GM11168 (cell line): ENCODE results near the gene IL3RA.
"Not testable (repeated sequence)": the region's sequence is repeated elsewhere in the genome, so short reads cannot be mapped to it uniquely, and the experiment has no call there.

Experiments used
- in situ Hi-C: fragments of 300-500 bp; cut with MboI; formaldehyde crosslinking; loops from one replicate; pipeline ENCODE4 v1.12.0; 2022; ENCODE audit warnings: low sequenced_read_pairs; ENCODE audit not compliant: unreplicated experiment

IL3RA gene

DNA sequence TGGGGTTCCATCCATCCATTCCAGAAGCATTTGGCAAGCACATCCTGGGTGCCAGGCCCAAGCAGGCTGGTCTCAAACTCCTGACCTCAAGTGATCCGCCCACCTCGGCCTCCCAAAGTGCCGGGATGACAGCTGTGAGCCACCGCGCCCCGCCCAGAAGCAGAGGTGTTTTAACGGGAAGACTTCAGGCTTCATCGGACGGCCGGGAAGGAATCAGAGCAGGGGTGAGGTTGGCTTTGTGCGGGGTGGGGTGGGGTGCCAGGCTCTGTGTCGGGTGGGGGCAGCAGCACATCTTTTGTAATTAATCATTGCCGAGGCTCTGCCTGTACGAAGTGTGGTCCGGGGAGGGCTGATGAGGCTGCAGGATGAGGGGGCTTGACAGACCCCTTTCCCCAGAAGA, 60.4 kb downstream of the IL3RA start:
- in situ Hi-C loops = no loop called here

DNA sequence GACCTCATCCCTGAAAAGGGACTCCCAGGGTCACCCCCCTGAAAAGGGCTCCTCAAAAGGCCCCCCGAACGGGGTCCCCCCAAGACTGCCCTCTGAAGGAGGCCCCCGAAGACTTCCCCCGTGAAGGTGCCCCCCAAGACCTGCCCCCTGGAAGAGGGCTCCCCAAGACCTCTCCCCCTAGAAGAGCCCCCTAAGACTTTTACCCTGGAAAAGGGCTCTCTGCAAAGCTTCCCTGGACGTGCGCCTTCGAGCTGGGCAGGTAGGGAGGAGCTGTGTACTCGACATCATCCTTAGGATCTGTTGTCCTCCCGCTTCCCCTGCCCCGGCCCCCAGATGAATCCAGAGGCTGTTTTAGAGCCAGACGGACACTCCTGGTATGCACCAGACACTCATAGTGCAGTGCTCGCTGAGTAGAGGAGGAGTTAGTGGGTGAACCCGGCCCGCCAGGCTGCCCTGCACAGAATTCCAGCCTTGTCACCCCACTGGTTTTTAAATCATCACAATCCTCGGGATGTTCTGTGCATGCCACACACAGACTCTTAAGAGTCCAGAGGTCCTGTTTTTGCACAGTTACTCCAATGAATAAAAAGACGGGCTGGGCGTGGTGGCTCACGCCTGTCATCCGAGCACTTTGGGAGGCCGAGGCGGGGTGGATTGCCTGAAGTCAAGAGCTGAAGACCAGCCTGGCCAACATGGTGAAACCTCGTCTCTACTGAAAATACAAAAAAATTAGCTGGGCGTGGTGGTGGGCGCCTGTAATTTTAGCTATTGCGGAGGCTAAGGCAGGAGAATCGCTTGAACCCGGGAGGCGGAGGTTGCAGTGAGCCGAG, 61.1 kb downstream of the IL3RA start:
- in situ Hi-C loops = no loop called here

- in situ Hi-C loops = no loop called here
Observed at GRCh38 chrX:1398431-1399340, 62.1 kb downstream of the IL3RA start.

DNA sequence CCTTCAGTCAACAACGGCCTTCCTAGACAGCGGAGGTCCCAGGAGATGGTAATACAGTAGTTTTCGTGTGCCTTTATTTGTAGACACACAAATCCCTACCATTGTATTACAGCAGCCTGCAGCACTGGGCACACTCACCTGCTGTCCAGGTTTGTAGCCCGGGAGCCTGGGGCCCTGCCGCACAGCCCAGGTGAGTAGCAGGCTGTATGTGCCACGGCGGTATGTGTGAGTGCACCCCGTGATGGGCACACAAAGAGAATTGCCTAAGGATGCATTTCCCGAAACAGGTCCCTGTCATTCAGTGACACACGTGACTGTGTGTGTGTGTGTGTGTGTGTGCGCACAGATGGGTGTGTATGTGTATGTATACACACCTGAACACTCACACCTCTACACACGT, 63.5 kb downstream of the IL3RA start:
- in situ Hi-C loops = no loop called here

- in situ Hi-C loops = no loop called here
Observed at GRCh38 chrX:1400742-1401471, 64.3 kb downstream of the IL3RA start.

- in situ Hi-C loops = no loop called here
Observed at GRCh38 chrX:1401611-1402430, 65.2 kb downstream of the IL3RA start.

DNA sequence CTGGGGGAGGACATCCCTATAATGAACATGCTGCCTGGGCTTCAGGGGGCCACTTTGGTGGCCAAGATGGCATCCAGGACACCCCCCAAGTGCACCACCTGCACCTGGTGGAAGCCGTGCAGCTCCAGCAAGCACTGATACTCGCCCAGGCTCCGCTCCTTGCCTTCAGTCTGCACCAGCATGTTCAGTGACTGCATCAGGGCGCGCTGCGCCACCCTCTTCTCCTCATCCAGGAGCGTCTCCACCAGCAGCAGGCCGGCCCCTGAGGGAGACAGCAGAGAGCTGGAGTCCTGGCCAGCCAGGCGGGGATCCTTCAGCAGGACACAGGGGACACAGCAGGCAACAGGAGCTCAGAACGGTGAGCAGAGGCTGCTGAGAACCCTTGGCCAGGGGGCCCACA, 66.6 kb downstream of the IL3RA start:
- in situ Hi-C loops = no loop called here

DNA sequence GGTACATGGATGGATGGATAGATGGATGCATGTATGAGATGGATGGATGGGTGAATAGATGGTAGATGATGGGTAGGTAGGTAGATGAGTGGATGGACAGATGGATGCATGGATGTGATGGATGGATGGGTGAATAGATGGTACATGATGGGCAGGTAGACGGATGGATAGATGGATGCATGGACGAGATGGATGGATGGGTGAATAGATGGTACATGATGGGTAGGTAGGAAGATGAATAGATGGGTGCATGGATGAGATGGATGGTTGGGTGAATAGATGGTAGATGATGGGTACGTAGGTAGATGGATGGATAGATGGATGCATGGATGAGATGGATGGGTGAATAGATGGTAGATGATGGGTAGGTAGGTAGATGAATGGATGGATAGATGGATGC, 67.3 kb downstream of the IL3RA start:
- in situ Hi-C loops = not testable (repeated sequence)

DNA sequence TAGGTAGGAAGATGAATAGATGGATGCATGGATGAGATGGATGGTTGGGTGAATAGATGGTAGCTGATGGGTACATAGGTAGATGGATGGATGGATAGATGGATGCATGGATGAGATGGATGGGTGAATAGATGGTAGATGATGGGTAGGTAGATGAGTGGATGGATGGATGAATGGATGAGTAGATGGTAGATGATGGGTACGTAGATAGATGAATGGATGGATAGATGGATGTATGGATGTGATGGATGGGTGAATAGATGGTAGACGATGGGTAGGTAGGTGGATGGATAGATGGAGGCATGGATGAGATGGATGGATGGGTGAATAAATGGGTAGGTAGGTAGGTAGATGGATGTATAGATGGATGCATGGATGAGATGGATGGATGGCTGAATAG, 69.2 kb downstream of the IL3RA start:
- in situ Hi-C loops = not testable (repeated sequence)

DNA sequence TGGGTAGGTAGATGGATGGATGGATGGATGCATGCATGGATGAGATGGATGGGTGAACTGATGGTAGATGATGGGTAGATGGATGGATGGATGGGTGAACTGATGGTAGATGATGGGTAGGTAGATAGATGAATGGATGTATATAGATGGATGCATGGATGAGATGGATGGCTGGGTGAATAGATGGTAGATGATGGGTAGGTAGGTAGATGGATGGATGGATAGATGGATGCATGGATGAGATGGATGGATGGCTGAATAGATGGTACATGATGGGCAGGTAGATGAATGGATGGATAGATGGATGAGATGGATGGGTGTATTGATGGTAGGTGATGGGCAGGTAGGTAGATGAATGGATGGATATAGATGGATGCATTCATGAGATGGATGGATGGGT, 70.5 kb downstream of the IL3RA start:
- in situ Hi-C loops = no loop called here

DNA sequence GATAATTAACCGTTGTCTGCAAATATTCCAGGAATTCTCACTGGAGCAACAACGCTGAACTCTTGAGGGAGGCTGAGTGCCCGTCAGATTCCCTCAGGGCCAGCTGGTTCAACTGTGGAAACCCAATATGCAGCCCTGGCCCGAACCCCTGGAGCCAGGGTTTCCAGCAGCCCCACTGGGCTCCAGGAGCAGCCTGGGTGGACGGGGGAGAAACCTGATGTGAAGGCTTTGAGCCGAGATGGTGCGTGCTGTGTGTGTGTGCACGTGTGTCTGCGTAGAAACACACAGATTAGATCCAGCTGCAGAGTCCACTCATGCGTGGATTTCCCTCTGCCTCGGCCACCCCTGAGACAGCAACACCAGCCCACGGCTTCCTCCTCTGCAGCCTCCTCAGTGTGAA, 74.7 kb downstream of the IL3RA start:
- in situ Hi-C loops = no loop called here

- in situ Hi-C loops = no loop called here
Observed at GRCh38 chrX:1412551-1413161, 76.1 kb downstream of the IL3RA start.

GRCh38 chrX:1416327-1416784, 79.8 kb downstream of the IL3RA start:
- in situ Hi-C loops = no loop called here

DNA sequence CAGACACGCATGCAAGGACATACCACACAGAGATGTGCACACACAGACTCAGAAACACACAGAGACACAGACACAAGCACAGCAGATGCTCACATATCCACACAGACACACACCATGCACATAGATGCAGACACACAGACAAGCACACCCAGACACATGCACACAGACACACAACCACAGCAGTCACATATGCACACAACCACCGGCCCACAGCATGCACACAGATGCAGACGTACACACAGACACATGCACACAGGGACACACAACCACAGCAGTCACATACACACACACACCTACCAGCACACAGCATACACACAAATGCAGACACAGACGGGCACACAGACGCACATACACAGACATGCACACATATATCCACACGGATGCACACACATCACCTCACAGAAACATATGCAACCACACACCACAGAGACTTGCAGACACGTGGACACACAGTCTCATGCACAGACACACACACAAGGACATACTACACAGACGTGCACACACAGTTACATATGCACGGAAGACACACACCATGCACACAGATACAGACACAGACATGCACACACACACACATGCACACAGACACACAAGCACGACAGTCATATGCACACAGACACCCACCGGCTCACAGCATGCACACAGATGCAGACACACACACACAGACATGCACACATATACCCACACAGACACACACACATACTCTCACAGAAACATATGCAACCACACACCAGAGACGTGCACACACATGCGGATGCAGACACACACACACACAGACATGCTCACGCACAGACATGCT, 80.6 kb downstream of the IL3RA start:
- in situ Hi-C loops = no loop called here

DNA sequence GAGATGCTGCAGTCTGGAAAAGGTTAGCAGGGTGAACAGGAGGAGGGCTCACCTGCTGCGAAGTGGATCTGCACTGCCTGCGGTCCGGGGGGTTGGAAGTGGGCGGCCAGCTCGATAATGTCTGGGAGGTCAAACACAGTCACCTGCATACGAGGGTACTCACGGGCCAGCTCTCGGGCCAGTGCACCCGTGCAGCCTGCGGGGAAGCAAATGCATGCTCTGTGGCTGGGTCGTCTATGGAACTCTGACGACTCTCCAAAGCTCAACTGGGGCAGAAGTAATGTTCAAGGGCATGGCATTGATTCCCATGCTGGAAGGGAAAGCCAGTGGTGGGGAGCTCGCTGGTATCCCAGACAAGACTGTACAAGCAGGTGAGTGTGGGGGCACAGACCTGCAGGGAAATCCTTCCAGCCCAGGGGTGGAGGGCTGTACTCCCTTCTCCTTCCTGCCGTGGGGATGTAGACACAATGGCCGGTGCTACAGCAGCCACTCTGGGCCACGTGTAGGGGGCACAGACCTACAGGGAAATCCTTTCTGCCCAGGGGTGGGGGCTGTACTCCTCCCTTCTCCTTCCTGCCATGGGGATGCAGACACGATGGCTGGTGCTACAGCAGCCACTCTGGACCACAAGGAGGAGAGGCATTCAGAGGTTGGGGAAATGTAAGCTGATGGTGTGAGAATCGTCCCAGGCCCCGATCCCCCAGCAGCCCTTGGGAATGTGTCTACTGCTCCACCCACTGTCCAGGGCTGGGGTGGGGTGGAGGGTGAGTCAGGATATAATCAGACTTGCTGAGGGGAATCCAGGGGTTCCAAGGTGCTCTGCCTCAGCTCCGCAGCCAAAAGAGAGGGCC, 81.6 kb downstream of the IL3RA start:
- in situ Hi-C loops = no loop called here

DNA sequence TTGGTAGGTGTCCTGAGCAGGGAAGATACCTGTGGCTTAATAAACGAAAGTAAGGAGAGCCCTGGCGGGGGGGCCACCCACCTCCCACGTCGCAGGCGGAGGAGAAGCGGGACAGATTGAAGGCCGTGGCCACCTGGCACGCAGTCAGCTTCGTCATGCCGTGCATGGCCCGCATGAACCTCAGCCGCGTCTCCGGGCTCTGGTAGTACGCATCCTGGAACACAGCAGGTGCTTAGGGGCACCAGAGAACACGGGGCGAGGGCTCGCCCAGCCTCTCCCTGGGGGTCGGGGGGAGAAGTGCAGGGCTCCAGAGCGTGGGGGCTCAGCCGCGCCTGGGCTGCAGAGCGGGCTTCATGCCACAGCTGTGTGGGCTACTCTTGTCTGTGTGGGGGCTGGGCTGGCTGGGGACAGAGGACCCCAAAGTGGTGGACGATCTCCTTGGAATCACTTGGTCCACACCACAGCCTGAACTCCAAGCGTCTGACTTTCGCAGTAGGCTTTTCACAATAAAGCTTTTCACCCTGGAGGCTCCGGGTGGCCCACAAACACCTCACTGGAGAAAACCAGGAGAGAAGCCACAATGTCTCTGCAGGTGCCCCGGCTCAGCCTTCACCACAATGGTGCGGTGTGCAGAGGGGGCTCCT, 82.4 kb downstream of the IL3RA start:
- in situ Hi-C loops = no loop called here
